Subcutaneous abdominal adipose tissue (tissue), 5 donors: Measurements from ENCODE around the gene MSMO1.

Source experiments
- H3K27ac ChIP-seq: one replicate; pipeline ENCODE4 v1.7.0; 2013; ENCODE audit warnings: low read depth, mild to moderate bottlenecking, inconsistent platforms, low read length, moderate library complexity
- H3K27me3 ChIP-seq, 5 donors: one replicate each; pipeline ENCODE4 v1.7.0; 2013; ENCODE audit warnings: low read length in 5 of 5, inconsistent platforms in 1 of 5; ENCODE audit not compliant: control insufficient read depth in 5 of 5, insufficient read depth in 4 of 5
- H3K36me3 ChIP-seq, 5 donors: one replicate each; pipeline ENCODE4 v1.7.0; 2013; ENCODE audit warnings: low read length in 5 of 5; ENCODE audit not compliant: control insufficient read depth in 5 of 5, insufficient read depth in 5 of 5
- H3K4me1 ChIP-seq, 5 donors: one replicate each; pipeline ENCODE4 v1.7.0; 2013; ENCODE audit warnings: low read length in 5 of 5, mild to moderate bottlenecking in 3 of 5, moderate library complexity in 1 of 5; ENCODE audit not compliant: control insufficient read depth in 5 of 5, insufficient read depth in 5 of 5
- H3K4me3 ChIP-seq, 5 donors: one replicate each; pipeline ENCODE4 v1.7.0; 2013; ENCODE audit warnings: low read length in 5 of 5, low read depth in 1 of 5
- H3K9ac ChIP-seq, 5 donors: one replicate each; pipeline ENCODE4 v1.7.0; 2013; ENCODE audit warnings: low read length in 5 of 5, mild to moderate bottlenecking in 4 of 5, moderate library complexity in 3 of 5
- H3K9me3 ChIP-seq, 5 donors: one replicate each; pipeline ENCODE4 v1.7.0; 2013; ENCODE audit warnings: low read length in 5 of 5; ENCODE audit not compliant: control insufficient read depth in 5 of 5
- donor health status: healthy.
- donor health status: healthy.
- donor health status: healthy.
- donor health status: healthy.
- donor health status: healthy.

MSMO1 gene

DNA sequence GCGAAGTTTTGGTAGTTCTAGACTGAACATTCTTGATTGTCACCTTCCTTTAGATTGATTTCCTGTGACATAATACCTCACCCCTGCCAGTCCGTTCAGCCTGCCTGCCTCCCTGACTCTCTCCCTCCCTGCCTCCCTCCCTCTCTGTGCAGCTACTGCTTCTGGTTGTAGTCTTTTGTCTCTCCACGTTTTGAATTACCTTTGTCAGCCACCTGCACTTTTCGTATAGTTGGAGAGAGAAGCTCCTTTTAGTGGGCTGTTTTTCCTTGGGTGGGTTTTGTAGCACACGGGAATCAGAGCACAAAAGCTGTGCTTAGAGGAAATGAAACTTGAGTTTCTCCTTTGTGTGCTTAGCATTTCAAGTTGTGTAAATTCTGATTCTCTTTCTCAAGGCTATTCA, 32.6 kb upstream of the MSMO1 start:
- peak overlapping the region in 1 of 5 donors; percentile 24 for H3K9ac ChIP-seq
- peaks cover 2 to 21% (median 8%) of the 10 kb centered on the region in 5 donors for H3K36me3 ChIP-seq
- H3K9me3 ChIP-seq = no peaks in the 10 kb centered on the region
- H3K4me1 ChIP-seq = peaks cover 5 to 12% (median 8%) of the 10 kb centered on the region in 5 donors
- H3K27ac ChIP-seq = no peak overlapping the region
- no peaks in the 10 kb centered on the region for H3K27me3 ChIP-seq
- no peak overlapping the region for H3K4me3 ChIP-seq

DNA sequence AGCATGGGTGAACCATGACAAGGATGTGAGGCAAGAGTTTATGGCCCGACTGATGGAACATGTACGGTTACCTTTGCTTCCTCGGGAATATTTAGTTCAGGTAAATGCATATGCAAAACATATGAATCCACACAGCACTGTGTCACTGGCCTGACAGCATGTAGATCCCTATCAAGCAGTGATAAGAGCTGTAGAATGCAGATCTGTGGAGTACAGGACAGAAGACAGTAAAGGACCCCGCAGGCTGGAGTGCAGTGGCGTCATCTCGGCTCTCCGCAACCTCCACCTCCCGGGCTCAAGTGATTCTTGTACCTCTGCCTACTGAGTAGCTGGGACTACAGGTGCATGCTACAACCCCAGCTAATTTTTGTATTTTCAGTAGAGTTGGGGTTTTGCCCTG, 29.8 kb upstream of the MSMO1 start:
- no peaks in the 10 kb centered on the region for H3K9me3 ChIP-seq
- H3K27me3 ChIP-seq = no peaks in the 10 kb centered on the region

GRCh38 chr4:165299399-165300060, 27.9 kb upstream of the MSMO1 start:
- H3K27ac ChIP-seq = no peak overlapping the region
- H3K9ac ChIP-seq = no peak overlapping the region
- H3K36me3 ChIP-seq = peaks cover 2 to 21% (median 8%) of the 10 kb centered on the region in 5 donors
- H3K4me3 ChIP-seq = no peak overlapping the region
- H3K9me3 ChIP-seq = no peaks in the 10 kb centered on the region
- peaks cover 4 to 15% (median 8%) of the 10 kb centered on the region in 5 donors for H3K4me1 ChIP-seq
- no peaks in the 10 kb centered on the region for H3K27me3 ChIP-seq

More for the DNA sequence above, 29.8 kb upstream of the MSMO1 start:
- no peak overlapping the region for H3K27ac ChIP-seq
- no peak overlapping the region for H3K9ac ChIP-seq
- peaks cover 5 to 21% (median 14%) of the 10 kb centered on the region in 5 donors for H3K4me1 ChIP-seq
- H3K4me3 ChIP-seq = no peak overlapping the region
- peaks cover 2 to 21% (median 8%) of the 10 kb centered on the region in 5 donors for H3K36me3 ChIP-seq

DNA sequence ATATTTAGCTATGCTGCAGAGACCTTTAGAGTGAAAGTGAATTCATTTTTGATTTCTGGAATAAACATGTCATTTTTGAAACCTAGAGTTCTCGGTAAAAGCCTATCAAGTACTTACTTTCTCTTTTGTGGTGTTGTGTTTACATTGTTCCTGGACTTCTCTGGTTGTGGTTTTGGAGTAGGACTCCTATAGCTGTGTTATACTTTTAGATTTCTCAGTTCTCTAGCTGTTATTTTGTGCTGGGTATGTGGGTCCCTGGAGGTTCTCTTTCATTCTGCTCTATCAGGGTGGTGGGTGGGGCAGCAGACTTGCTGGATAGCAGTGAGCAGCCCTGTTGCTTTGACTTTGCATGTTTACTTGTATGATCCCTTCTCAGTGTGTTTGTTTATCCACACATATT, 25.6 kb upstream of the MSMO1 start:
- Histone ChIP-seq H3K36me3 (peaks cover 0 to 9% (median 7%) of the 10 kb centered on the region in 5 donors), H3K9me3 (no peaks in the 10 kb centered on the region), H3K27me3 (no peaks in the 10 kb centered on the region), H3K27ac (no peak overlapping the region), H3K9ac (peak overlapping the region; percentile 11 to 63 (median 45)), H3K4me1 (peaks cover 0 to 9% (median 4%) of the 10 kb centered on the region in 5 donors), H3K4me3 (peak overlapping the region; percentile 31 to 75 (median 49))

DNA sequence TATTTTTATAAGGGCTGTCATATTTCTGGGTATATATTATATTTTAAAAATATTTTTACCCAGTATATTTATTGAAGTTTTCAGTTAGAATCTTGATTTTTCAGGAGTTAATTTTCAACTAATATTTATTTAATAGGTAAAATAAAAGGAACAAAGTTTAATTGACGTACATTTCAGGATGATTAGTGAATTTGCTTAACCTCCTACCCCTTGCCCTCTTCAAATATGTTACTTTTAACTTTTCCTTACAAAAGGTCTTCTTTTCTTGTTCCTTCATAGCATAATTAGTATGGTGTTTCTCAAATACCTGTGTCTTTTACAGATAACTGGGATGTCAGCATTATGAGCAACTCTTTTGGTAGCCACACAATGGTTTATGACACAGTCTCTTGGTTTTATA, 24.8 kb upstream of the MSMO1 start:
- H3K27me3 ChIP-seq = no peaks in the 10 kb centered on the region

DNA sequence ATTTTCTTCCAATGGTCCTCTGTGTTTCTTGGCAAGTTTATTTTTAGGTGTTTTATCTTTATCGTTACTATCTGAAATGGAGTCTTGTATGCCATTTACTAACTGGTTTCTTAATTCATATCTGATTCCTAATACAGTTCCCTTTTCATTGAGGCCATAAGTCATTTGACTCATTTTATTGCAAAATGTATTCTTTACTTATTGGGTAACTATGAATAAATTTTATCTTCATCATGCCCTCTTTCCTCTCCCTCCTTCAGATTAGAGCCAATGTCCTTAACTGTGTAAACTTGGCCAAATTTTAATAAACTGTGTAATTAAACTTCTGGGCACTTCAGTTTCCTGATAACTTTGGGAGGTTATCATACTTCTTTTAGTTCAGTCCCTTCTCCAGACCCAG, 19.3 kb upstream of the MSMO1 start:
- H3K36me3 ChIP-seq = peaks cover 6 to 12% (median 8%) of the 10 kb centered on the region in 5 donors
- peak overlapping the region; percentile 63 for H3K27ac ChIP-seq
- H3K4me1 ChIP-seq = peaks cover 0 to 8% (median 0%) of the 10 kb centered on the region in 5 donors
- H3K27me3 ChIP-seq = no peaks in the 10 kb centered on the region
- no peak overlapping the region for H3K9ac ChIP-seq
- peaks cover 0 to 3% (median 0%) of the 10 kb centered on the region in 5 donors for H3K9me3 ChIP-seq
- no peak overlapping the region for H3K4me3 ChIP-seq

More for the DNA sequence above, 24.8 kb upstream of the MSMO1 start:
- Histone ChIP-seq H3K36me3 (peaks cover 0 to 6% (median 5%) of the 10 kb centered on the region in 5 donors), H3K4me3 (no peak overlapping the region), H3K4me1 (peaks cover 0 to 9% (median 4%) of the 10 kb centered on the region in 5 donors), H3K27ac (no peak overlapping the region), H3K9ac (no peak overlapping the region), H3K9me3 (no peaks in the 10 kb centered on the region)

GRCh38 chr4:165308606-165309005, 18.9 kb upstream of the MSMO1 start:
- peak overlapping the region; percentile 63 for H3K27ac ChIP-seq
- H3K36me3 ChIP-seq = peaks cover 7 to 14% (median 8%) of the 10 kb centered on the region in 5 donors
- H3K9me3 ChIP-seq = peaks cover 0 to 3% (median 0%) of the 10 kb centered on the region in 5 donors
- no peak overlapping the region for H3K4me3 ChIP-seq
- H3K4me1 ChIP-seq = peaks cover 0 to 8% (median 0%) of the 10 kb centered on the region in 5 donors
- no peak overlapping the region for H3K9ac ChIP-seq
- no peaks in the 10 kb centered on the region for H3K27me3 ChIP-seq

DNA sequence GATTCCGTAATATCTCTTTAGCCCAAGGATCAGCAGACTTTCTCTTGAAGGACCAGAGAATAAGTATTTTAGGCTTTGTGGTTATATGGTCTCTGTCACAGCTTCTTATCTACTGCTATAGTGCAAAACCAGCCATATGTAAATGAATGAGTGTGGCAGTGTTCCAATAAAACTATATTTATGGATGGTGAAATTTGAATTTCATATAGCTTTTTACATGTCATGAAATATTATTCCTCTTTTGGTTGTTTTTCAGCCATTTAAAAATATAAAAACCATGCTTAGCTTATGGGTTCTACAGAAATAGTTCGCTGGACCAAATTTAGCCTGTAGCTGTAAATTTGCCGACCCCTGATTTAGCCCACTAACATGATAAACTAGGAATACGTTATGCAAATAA, 18.0 kb upstream of the MSMO1 start:
- Histone ChIP-seq H3K9ac (no peak overlapping the region), H3K9me3 (peaks cover 0 to 3% (median 0%) of the 10 kb centered on the region in 5 donors), H3K4me3 (no peak overlapping the region), H3K27me3 (no peaks in the 10 kb centered on the region), H3K4me1 (peaks cover 0 to 8% (median 0%) of the 10 kb centered on the region in 5 donors), H3K36me3 (peaks cover 7 to 16% (median 10%) of the 10 kb centered on the region in 5 donors), H3K27ac (no peak overlapping the region)

DNA sequence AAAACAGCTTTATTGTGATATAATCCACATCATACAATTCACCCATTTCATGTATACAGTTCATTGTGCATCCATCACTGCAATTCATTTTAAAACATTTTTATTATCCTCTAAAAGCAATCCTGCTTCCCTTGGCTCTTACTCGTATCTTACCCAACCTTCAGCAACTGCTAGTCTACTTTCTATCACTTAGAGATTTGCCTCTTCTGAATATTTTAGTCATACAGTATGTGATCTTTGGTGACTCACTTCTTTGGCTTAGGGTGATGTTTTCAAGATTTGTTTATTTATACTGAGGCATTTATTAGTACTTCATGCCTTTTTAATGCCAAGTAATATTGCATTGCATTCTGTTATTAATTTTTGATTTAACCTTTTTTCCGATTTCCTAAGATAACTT, 15.0 kb upstream of the MSMO1 start:
- Histone ChIP-seq H3K36me3 (peaks cover 7 to 19% (median 11%) of the 10 kb centered on the region in 5 donors), H3K4me3 (no peak overlapping the region), H3K27ac (no peak overlapping the region)

GRCh38 chr4:165319030-165319429, 8.4 kb upstream of the MSMO1 start:
- no peak overlapping the region for H3K9ac ChIP-seq

More for the DNA sequence above, 15.0 kb upstream of the MSMO1 start:
- Histone ChIP-seq H3K4me1 (peaks cover 0 to 8% (median 0%) of the 10 kb centered on the region in 5 donors), H3K9me3 (peaks cover 0 to 3% (median 0%) of the 10 kb centered on the region in 5 donors), H3K9ac (no peak overlapping the region), H3K27me3 (no peaks in the 10 kb centered on the region)

More at GRCh38 chr4:165319030-165319429, 8.4 kb upstream of the MSMO1 start:
- Histone ChIP-seq H3K4me3 (no peak overlapping the region), H3K4me1 (no peaks in the 10 kb centered on the region), H3K27ac (no peak overlapping the region), H3K9me3 (no peaks in the 10 kb centered on the region), H3K27me3 (no peaks in the 10 kb centered on the region), H3K36me3 (peaks cover 0 to 11% (median 4%) of the 10 kb centered on the region in 5 donors)
